HEK293 (cell line): ENCODE data around the gene PPIA.

ENCODE experiments used
- HIC1 ChIP-seq: fragments of 450-650 bp; formaldehyde crosslinking; IDR thresholded peaks from 2 replicates; pipeline ENCODE4 v1.5.1; 2016; ENCODE audit warnings: missing biosample characterization, missing genetic modification characterization
- PRDM6 ChIP-seq: fragments of 450-650 bp; formaldehyde crosslinking; IDR thresholded peaks from 2 replicates; pipeline ENCODE4 v1.5.1; 2017; ENCODE audit warnings: missing biosample characterization, missing genetic modification characterization
- SP7 ChIP-seq: fragments of 450-650 bp; formaldehyde crosslinking; IDR thresholded peaks from 2 replicates; pipeline ENCODE4 v1.5.1; 2016; ENCODE audit warnings: missing biosample characterization, missing genetic modification characterization
- ZBTB20 ChIP-seq: fragments of 450-650 bp; formaldehyde crosslinking; IDR thresholded peaks from 2 replicates; pipeline ENCODE4 v1.5.1; 2016; ENCODE audit warnings: missing biosample characterization, missing genetic modification characterization
- ZFHX2 ChIP-seq: fragments of 450-650 bp; formaldehyde crosslinking; conservative IDR thresholded peaks from 2 replicates; pipeline ENCODE4 v1.5.1; 2016; ENCODE audit warnings: missing biosample characterization, missing genetic modification characterization
- ZFP37 ChIP-seq: fragments of 450-650 bp; formaldehyde crosslinking; IDR thresholded peaks from 2 replicates; pipeline ENCODE4 v1.5.1; 2016; ENCODE audit warnings: missing biosample characterization, missing genetic modification characterization
- ZFP41 ChIP-seq: fragments of 450-650 bp; formaldehyde crosslinking; IDR thresholded peaks from 2 replicates; pipeline ENCODE4 v1.5.1; 2016; ENCODE audit warnings: missing biosample characterization, missing genetic modification characterization, borderline replicate concordance
- ZIC2 ChIP-seq: fragments of 450-650 bp; formaldehyde crosslinking; IDR thresholded peaks from 2 replicates; pipeline ENCODE4 v1.5.1; 2016; ENCODE audit warnings: missing biosample characterization, missing genetic modification characterization
- ZNF157 ChIP-seq: fragments of 450-650 bp; formaldehyde crosslinking; IDR thresholded peaks from 2 replicates; pipeline ENCODE4 v1.5.1; 2016; ENCODE audit warnings: missing biosample characterization, missing genetic modification characterization
- ZNF169 ChIP-seq: fragments of 450-650 bp; formaldehyde crosslinking; IDR thresholded peaks from 2 replicates; pipeline ENCODE4 v1.5.1; 2016; ENCODE audit warnings: missing biosample characterization, missing genetic modification characterization
- ZNF18 ChIP-seq: fragments of 450-650 bp; formaldehyde crosslinking; IDR thresholded peaks from 2 replicates; pipeline ENCODE4 v1.5.1; 2016; ENCODE audit warnings: missing biosample characterization, missing genetic modification characterization
- ZNF202 ChIP-seq: fragments of 450-650 bp; formaldehyde crosslinking; IDR thresholded peaks from 2 replicates; pipeline ENCODE4 v1.5.1; 2016; ENCODE audit warnings: missing biosample characterization, missing genetic modification characterization, borderline replicate concordance
- ZNF266 ChIP-seq: fragments of 450-650 bp; formaldehyde crosslinking; IDR thresholded peaks from 2 replicates; pipeline ENCODE4 v1.5.1; 2016; ENCODE audit warnings: missing biosample characterization, missing genetic modification characterization, low read depth
- ZNF335 ChIP-seq: fragments of 450-650 bp; formaldehyde crosslinking; conservative IDR thresholded peaks from 2 replicates; pipeline ENCODE4 v1.5.1; 2016; ENCODE audit warnings: missing biosample characterization, missing genetic modification characterization
- ZNF341 ChIP-seq: fragments of 450-650 bp; formaldehyde crosslinking; IDR thresholded peaks from 2 replicates; pipeline ENCODE4; 2016; ENCODE audit warnings: low read depth, missing biosample characterization, missing genetic modification characterization
- ZNF366 ChIP-seq: fragments of 450-650 bp; formaldehyde crosslinking; conservative IDR thresholded peaks from 2 replicates; pipeline ENCODE4 v1.5.1; 2016; ENCODE audit warnings: missing biosample characterization, missing genetic modification characterization
- ZNF398 ChIP-seq: fragments of 450-650 bp; formaldehyde crosslinking; IDR thresholded peaks from 2 replicates; pipeline ENCODE4 v1.5.1; 2017; ENCODE audit warnings: missing biosample characterization, missing genetic modification characterization
- ZNF473 ChIP-seq: fragments of 450-650 bp; formaldehyde crosslinking; IDR thresholded peaks from 2 replicates; pipeline ENCODE4 v1.5.1; 2017; ENCODE audit warnings: missing biosample characterization, missing genetic modification characterization
- ZNF558 ChIP-seq: fragments of 450-650 bp; formaldehyde crosslinking; IDR thresholded peaks from 2 replicates; pipeline ENCODE4 v1.5.1; 2016; ENCODE audit warnings: missing biosample characterization, missing genetic modification characterization
- ZNF596 ChIP-seq: fragments of 450-650 bp; IDR thresholded peaks from 2 replicates; pipeline ENCODE4 v1.5.0; 2018; ENCODE audit warnings: missing biosample characterization, mild to moderate bottlenecking, missing genetic modification characterization, moderate library complexity
- ZNF626 ChIP-seq: fragments of 450-650 bp; sonication (Bioruptor Pico); formaldehyde crosslinking; IDR thresholded peaks from 2 replicates; pipeline ENCODE4 v1.5.1; 2018; ENCODE audit warnings: missing biosample characterization, missing genetic modification characterization, inconsistent platforms
- ZNF664 ChIP-seq: fragments of 450-650 bp; formaldehyde crosslinking; IDR thresholded peaks from 2 replicates; pipeline ENCODE4 v1.5.1; 2016; ENCODE audit warnings: missing biosample characterization, missing genetic modification characterization
- ZNF670 ChIP-seq: fragments of 450-650 bp; formaldehyde crosslinking; IDR thresholded peaks from 2 replicates; pipeline ENCODE4 v1.5.1; 2016; ENCODE audit warnings: missing biosample characterization, missing genetic modification characterization, low read depth
- ZNF704 ChIP-seq: fragments of 450-650 bp; formaldehyde crosslinking; IDR thresholded peaks from 2 replicates; pipeline ENCODE4 v1.5.1; 2016; ENCODE audit warnings: missing biosample characterization, missing genetic modification characterization
- ZNF707 ChIP-seq: fragments of 450-650 bp; formaldehyde crosslinking; IDR thresholded peaks from 2 replicates; pipeline ENCODE4 v1.5.1; 2016; ENCODE audit warnings: missing biosample characterization, missing genetic modification characterization
- ZNF768 ChIP-seq: fragments of 450-650 bp; formaldehyde crosslinking; IDR thresholded peaks from 2 replicates; pipeline ENCODE4 v1.5.1; 2018; ENCODE audit warnings: missing biosample characterization, mild to moderate bottlenecking, missing genetic modification characterization
- ZNF791 ChIP-seq: fragments of 450-650 bp; formaldehyde crosslinking; IDR thresholded peaks from 2 replicates; pipeline ENCODE4 v1.5.1; 2016; ENCODE audit warnings: missing biosample characterization, missing genetic modification characterization
- ZNF792 ChIP-seq: fragments of 450-650 bp; formaldehyde crosslinking; IDR thresholded peaks from 2 replicates; pipeline ENCODE4 v1.5.1; 2016; ENCODE audit warnings: missing biosample characterization, missing genetic modification characterization
- ZNF830 ChIP-seq: fragments of 450-650 bp; IDR thresholded peaks from 2 replicates; pipeline ENCODE4 v1.5.0; 2018; ENCODE audit warnings: missing biosample characterization, missing genetic modification characterization, low read depth, mild to moderate bottlenecking, moderate library complexity
- ZSCAN23 ChIP-seq: fragments of 450-650 bp; formaldehyde crosslinking; IDR thresholded peaks from 2 replicates; pipeline ENCODE4 v1.5.1; 2016; ENCODE audit warnings: missing biosample characterization, missing genetic modification characterization
- ZSCAN5A ChIP-seq: fragments of 450-650 bp; formaldehyde crosslinking; IDR thresholded peaks from 2 replicates; pipeline ENCODE4 v1.5.1; 2016; ENCODE audit warnings: missing biosample characterization, missing genetic modification characterization

Gene PPIA

GRCh38 chr7:44847509-44847919, 51.0 kb downstream of the PPIA start (continued):
- TF ChIP-seq ZSCAN5A (tag by site-specific recombination) (0 out of 2 replicates have a peak, but pooled peaks have one; percentile 58), ZNF266 (tag by site-specific recombination) (no peak), ZNF473 (no peak), ZNF157 (tag by site-specific recombination) (no peak), ZNF18 (tag by site-specific recombination) (no peak), HIC1 (tag by site-specific recombination) (no peak), ZNF626 (no peak), ZFHX2 (tag by site-specific recombination) (no peak), ZNF830 (no peak), ZIC2 (tag by site-specific recombination) (no peak), ZNF664 (tag by site-specific recombination) (no peak), ZFP41 (tag by site-specific recombination) (no peak), SP7 (tag by site-specific recombination) (peak; percentile 59), ZNF202 (no peak), ZNF791 (tag by site-specific recombination) (no peak), ZNF169 (tag by site-specific recombination) (no peak), ZSCAN23 (tag by site-specific recombination) (no peak), ZNF704 (tag by site-specific recombination) (no peak), ZNF596 (peak; percentile 32; the same call in 1 of the 2 replicates), ZNF398 (tag by site-specific recombination) (no peak), ZNF792 (tag by site-specific recombination) (no peak), ZNF768 (peak; percentile 71; the same call in 1 of the 2 replicates), ZNF341 (no peak), ZNF335 (tag by site-specific recombination) (peak; percentile 62), ZNF670 (no peak), ZNF707 (tag by site-specific recombination) (no peak), ZNF366 (peak; percentile 65), ZFP37 (tag by site-specific recombination) (peak; percentile 69; the same call in 1 of the 2 replicates), ZBTB20 (peak; percentile 61; the same call in 1 of the 2 replicates), PRDM6 (tag by site-specific recombination) (no peak), ZNF558 (tag by site-specific recombination) (peak; percentile 32; the same call in 1 of the 2 replicates)
